Measurements from ENCODE around the gene ELOA. TPM values are rescaled to one million over a fixed set of nuclear protein-coding genes. Genes with fewer than 3 reads are reported as not detected.
A peak's percentile ranks its signal among the peaks of the same experiment; 100 is the strongest.

The ELOA gene
- total and polyA plus RNA-seq, 12 donors: 11.2 to 39.0 (median 33.3) TPM

- H3K4me3 ChIP-seq: no peak overlapping the region
- no peaks in the 10 kb centered on the region for H3K27me3 ChIP-seq
- DNase-seq: no peak
- peaks cover 0 to 59% (median 8%) of the 10 kb centered on the region in 9 donors for H3K36me3 ChIP-seq
- no peak for TF ChIP-seq CTCF (IDR thresholded peaks at IDR 0.05)
- H3K9me3 ChIP-seq: no peaks in the 10 kb centered on the region
- H3K27ac ChIP-seq: no peak overlapping the region
- intact Hi-C loops (cut with DNase I): no loop called here
- peaks cover 11 to 35% (median 26%) of the 10 kb centered on the region in 9 donors for H3K4me1 ChIP-seq
- 84 to 85% methylated on average over 20 of the region's 20 CpGs for WGBS, 2 donors
- no peak for ATAC-seq
Measured at GRCh38 chr1:23797478-23798448, 54.5 kb downstream of the ELOA start.

DNA sequence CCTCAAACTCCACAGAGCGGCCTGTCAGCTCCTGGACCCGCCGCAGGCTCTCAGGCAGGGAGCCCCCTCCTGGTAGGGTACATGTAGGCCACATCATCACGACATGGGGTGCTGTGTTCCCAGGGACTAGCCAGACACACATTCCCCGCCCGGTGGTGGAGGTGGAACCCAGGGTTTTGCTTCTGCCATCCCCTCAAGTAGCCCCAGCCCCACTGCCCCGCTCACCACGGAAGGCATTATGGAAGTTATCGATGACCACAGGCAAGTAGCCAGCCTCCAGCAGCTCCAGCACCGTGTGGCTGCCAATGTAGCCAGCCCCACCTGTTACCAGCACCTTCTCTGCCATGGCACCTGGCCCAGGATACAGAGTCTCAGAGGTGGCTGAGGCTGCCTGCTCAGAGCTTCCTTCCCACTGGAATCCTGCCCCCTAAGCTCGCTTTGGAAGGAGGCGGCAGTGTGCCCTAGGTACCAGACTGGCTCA lies 55.4 kb downstream of the ELOA start:
- ATAC-seq: no peak
- Histone ChIP-seq H3K27ac (peak overlapping the region in 5 of 10 donors; percentile 31 to 98 (median 97)), H3K27me3 (no peaks in the 10 kb centered on the region), H3K4me3 (peak overlapping the region in 1 of 10 donors; percentile 96), H3K36me3 (peaks cover 0 to 58% (median 8%) of the 10 kb centered on the region in 9 donors), H3K9me3 (no peaks in the 10 kb centered on the region), H3K4me1 (peaks cover 11 to 26% (median 20%) of the 10 kb centered on the region in 9 donors)
- no peak for DNase-seq
- 87 to 88% methylated on average over 12 of the region's 12 CpGs for WGBS, 2 donors
- no peak for TF ChIP-seq CTCF (IDR thresholded peaks at IDR 0.05)
- intact Hi-C loops (cut with DNase I): no loop called here

DNA sequence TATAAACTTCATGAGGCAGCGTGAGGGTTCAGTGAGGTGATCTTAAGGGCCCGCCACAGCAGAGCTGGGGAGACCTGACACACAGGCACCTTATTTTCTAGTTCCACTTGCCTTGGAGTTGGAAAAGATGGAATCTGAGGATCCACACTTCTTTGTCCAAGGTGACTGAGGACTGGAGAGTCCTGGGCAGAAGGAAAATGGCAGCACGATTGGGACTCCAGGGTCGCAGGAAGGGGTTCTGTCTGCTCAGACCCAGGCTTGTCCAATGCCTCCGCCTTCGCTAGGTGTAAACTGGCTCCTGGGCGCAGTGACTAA lies 55.9 kb downstream of the ELOA start:
- ATAC-seq (no peak), DNase-seq (no peak)
- Histone ChIP-seq H3K4me3 (peak overlapping the region in 7 of 10 donors; percentile 84 to 98 (median 92)), H3K36me3 (peaks cover 0 to 57% (median 8%) of the 10 kb centered on the region in 9 donors), H3K4me1 (peaks cover 11 to 25% (median 22%) of the 10 kb centered on the region in 9 donors), H3K9me3 (no peaks in the 10 kb centered on the region), H3K27ac (peak overlapping the region in 6 of 10 donors; percentile 31 to 98 (median 96)), H3K27me3 (no peaks in the 10 kb centered on the region)
- TF ChIP-seq CTCF (IDR thresholded peaks at IDR 0.05): no peak
- 60 to 72% methylated on average over 7 of the region's 7 CpGs for whole genome bisulfite sequencing, 2 donors
- intact Hi-C loops (cut with DNase I): no loop called here

- intact Hi-C loops (cut with DNase I): loop anchor here in 1 of 10 donors (10.0 kb wide), 1 partner anchor 65 kb away; the partner anchor contains the start of gene FUCA1
- 2 to 3% methylated on average over 45 to 48 of the region's 48 CpGs for WGBS, 2 donors
- H3K4me1 ChIP-seq: peaks cover 11 to 26% (median 22%) of the 10 kb centered on the region in 9 donors
- H3K27me3 ChIP-seq: no peaks in the 10 kb centered on the region
- H3K9me3 ChIP-seq: no peaks in the 10 kb centered on the region
- H3K36me3 ChIP-seq: peaks cover 0 to 54% (median 7%) of the 10 kb centered on the region in 9 donors
- peak; percentile 14 to 52 (median 34) for ATAC-seq
- peak; percentile 48 to 52 for DNase-seq
- no peak for TF ChIP-seq CTCF (IDR thresholded peaks at IDR 0.05)
- peak overlapping the region; percentile 72 to 98 (median 89) for H3K4me3 ChIP-seq
- peak overlapping the region; percentile 78 to 98 (median 94) for H3K27ac ChIP-seq
Measured at GRCh38 chr1:23799570-23800399, 56.5 kb downstream of the ELOA start.

Data from heart right ventricle (tissue), 16 donors.